K562 (cell line): Measurements from ENCODE around the gene UBA52. TPM values are rescaled to one million over a fixed set of nuclear protein-coding genes. Genes with fewer than 3 reads are reported as not detected.

Source experiments
- CHAMP1 ChIP-seq: fragments of 450-650 bp; IDR thresholded peaks from 2 replicates; pipeline ENCODE4 v1.6.1; 2016; ENCODE audit warnings: mild to moderate bottlenecking
- CHD7 ChIP-seq: fragments of 200-600 bp; sonication (generic); IDR thresholded peaks from one replicate; pipeline ENCODE4 v1.6.1; 2012; ENCODE audit warnings: mild to moderate bottlenecking, low read depth, low read length, inconsistent platforms
- EGR1 ChIP-seq: fragments of 450-650 bp; conservative IDR thresholded peaks from 2 replicates; pipeline ENCODE4 v1.6.1; 2017; ENCODE audit warnings: mild to moderate bottlenecking
- OTX1 ChIP-seq: fragments of 450-650 bp; formaldehyde crosslinking; IDR thresholded peaks from 2 replicates; pipeline ENCODE4 v1.4.0; 2022; ENCODE audit warnings: mild to moderate bottlenecking
- PHF20 ChIP-seq: fragments of 450-650 bp; IDR thresholded peaks from 2 replicates; pipeline ENCODE4 v1.6.1; 2018; ENCODE audit not compliant: partially characterized antibody
- PRDM10 ChIP-seq: fragments of 450-650 bp; IDR thresholded peaks from 2 replicates; pipeline ENCODE4 v1.6.1; 2018; ENCODE audit not compliant: partially characterized antibody
- TAF1 ChIP-seq: IDR thresholded peaks from 2 replicates; pipeline ENCODE4 v1.6.1; 2011; ENCODE audit warnings: mild to moderate bottlenecking, low read length, moderate library complexity; ENCODE audit not compliant: insufficient read depth, control insufficient read depth, severe bottlenecking; ENCODE audit errors: extremely low read depth
- TRIM28 ChIP-seq: fragments of 450-650 bp; IDR thresholded peaks from 2 replicates; pipeline ENCODE4 v1.6.1; 2017
- ZNF263 ChIP-seq: sonication (generic); formaldehyde crosslinking; IDR thresholded peaks from 2 replicates; pipeline ENCODE4 v1.8.0; 2022; ENCODE audit warnings: mild to moderate bottlenecking, missing genetic modification reagents, borderline replicate concordance
- polyA plus RNA-seq, 8 experiments: library from polyadenylated mRNA; depleted of rRNA in 4 of 8; stranded (reverse) in 5 of 8; unstranded in 3 of 8; fragments of >200 nt; fragmentation: Nextera tagmentation in 2 of 8; fragmentation: Illumina TruSeq in 1 of 8; extraction: Ambion mirVana in 2 of 8; extraction: Trizol in 1 of 8; gene quantifications; 2 replicates each; pipeline versions ENCODE4 v1.2.1 to v1.2.3, GENCODE V29; 2011 to 2014; ENCODE audit warnings: inconsistent platforms in 1 of 8, missing spikeins in 1 of 8
- total RNA-seq, 7 experiments: library from RNA; depleted of rRNA in 6 of 7; stranded (reverse); fragments of >200 nt in 6 of 7; fragmentation: Illumina TruSeq in 2 of 7; extraction: Trizol in 2 of 7; gene quantifications; 2 replicates each; pipeline versions ENCODE4 v1.2.1 to v1.2.3, GENCODE V29; 2011 to 2021; ENCODE audit warnings: low replicate concordance in 1 of 7

The UBA52 gene
- total and polyA plus RNA-seq, 9 of the 15 experiments (the other 6 are each of a cell fraction or from before 2014, with no cell fraction given), result 1,110 to 2,751 (median 1,733) TPM

GRCh38 chr19:18611327-18612050, 39.8 kb downstream of the UBA52 start (continued):
- TF ChIP-seq PRDM10 (no peak), PHF20 (no peak), CHD7 (no peak), OTX1 (CRISPR knock-in tag) (no peak), TAF1 (no peak), TRIM28 (no peak), CHAMP1 (no peak), ZNF263 (CRISPR knock-in tag) (no peak), EGR1 (peak; percentile 91)
